GM12873 (cell line): ENCODE results near the gene APCDD1L.

ENCODE experiments used
- TF ChIP-seq, protein P1 (sequence below): IDR thresholded peaks from 2 replicates; pipeline ENCODE4 v1.5.1; 2012; ENCODE audit warnings: low read depth, mild to moderate bottlenecking, moderate library complexity, low read length, control low read depth; ENCODE audit not compliant: insufficient read depth; ENCODE audit errors: missing control alignments

Gene APCDD1L

DNA sequence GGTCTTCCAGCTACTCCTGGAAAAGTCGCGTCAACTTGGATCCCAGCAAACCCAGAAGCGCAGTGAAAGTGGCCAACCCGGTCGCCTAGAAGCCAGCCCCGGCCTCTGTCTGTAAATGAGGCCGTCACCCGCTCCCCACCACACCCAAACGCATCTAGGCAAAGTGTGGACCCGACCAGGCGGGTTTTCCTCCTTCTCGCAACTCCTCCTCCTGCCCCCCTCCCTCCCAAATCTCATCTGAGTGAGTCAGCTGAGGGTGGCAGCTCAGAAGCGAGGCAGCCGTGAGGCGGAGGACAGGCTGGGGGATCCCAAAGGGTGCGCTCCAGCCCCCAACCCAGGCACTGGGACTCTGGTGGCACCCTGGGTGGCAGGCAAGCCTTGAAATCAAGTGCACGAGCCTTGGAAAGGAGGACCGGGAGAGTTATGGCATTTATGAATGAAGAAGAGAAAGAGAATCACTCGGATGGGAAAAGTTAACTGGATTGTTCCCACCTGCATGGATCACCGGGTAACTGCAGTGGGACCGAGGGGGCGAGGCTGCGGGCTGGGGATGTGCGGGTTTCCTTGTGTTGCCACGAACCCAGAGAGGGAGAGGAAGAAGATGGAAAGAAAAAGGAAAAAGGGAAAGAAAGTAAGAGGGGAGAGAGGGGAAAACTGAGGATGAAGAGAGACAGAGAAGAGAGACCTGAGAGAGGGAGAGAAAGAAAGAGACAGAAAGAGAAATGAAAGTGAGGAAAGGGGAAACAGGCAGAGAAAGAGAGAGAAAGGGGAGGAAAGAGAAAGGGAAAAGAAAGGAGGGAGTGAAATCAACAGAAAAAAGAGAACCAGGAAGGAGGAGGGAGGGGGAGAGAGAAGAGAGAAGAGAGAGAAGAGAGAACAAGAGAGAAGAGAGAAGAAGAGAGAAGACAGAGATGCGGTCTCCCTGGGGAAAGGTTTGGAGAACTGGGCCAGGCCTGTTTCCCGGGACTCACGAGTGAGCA, at the start of gene APCDD1L:
APCDD1L (minus strand) TSS at position 167 of the 980 bp plus-strand sequence. CDS start 692 bp downstream, outside the sequence.
- TF ChIP-seq, protein P1, sequence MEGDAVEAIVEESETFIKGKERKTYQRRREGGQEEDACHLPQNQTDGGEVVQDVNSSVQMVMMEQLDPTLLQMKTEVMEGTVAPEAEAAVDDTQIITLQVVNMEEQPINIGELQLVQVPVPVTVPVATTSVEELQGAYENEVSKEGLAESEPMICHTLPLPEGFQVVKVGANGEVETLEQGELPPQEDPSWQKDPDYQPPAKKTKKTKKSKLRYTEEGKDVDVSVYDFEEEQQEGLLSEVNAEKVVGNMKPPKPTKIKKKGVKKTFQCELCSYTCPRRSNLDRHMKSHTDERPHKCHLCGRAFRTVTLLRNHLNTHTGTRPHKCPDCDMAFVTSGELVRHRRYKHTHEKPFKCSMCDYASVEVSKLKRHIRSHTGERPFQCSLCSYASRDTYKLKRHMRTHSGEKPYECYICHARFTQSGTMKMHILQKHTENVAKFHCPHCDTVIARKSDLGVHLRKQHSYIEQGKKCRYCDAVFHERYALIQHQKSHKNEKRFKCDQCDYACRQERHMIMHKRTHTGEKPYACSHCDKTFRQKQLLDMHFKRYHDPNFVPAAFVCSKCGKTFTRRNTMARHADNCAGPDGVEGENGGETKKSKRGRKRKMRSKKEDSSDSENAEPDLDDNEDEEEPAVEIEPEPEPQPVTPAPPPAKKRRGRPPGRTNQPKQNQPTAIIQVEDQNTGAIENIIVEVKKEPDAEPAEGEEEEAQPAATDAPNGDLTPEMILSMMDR, result no peak

DNA sequence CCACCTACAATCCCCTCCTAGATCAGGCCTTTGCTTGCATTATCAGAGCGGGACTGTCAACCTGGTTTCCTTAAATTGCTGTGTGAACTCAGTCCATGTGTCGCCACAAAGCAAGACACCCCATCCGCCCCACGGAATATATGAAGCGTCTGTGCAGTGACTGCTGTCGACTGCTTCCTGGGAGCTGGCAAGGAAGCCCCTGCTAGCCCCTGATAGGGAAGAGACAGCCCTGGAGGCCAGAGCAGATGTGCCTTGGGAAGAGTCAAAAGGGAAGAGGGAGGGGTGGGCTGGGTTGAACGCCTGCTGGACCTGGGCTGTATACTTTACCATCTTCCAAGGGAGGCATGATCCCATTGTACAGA, 44.1 kb upstream of the APCDD1L start:
- TF ChIP-seq, protein P1, result no peak

DNA sequence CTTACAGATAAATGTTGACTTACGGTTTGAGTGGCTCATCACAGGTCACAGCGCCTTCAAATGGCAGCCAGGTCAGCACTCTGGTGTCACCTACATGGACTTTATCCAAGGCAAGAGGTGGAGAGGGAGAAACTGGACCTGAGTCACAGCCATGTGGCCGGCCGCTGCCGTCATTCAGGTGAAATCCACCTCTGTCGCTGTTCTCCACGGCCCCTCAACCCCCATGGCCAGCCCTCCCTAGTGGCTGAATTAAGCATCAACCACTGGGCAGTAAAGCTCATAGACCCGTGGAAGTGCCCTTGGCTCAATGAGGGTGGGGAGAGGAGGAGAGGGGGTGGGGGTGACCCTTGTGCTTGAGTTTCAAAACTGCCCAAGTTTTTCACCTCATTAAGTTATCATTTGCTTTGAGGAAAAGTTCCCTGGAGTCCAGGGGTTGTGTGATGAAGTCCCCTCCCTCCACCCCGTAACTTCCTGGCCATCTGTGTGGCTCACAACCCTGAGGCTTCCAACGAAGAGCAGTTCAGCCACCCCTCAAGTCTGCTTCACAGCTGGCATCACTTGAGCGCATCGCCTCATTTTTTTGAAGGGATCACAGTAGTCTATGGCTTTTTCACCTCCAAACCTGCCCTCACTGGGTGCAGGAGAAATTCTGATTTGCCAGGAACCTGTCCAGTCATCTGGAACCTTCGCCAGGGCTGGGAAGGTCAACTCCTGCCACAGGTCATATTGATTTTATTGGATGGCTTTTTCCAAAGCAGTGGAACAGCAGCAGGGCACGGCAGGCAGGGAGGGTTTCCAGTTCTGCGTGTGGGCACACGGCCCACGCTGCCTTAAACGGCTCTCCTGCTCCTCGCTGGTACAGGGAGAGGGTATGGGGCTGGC, 43.5 kb upstream of the APCDD1L start:
- TF ChIP-seq, protein P1, result peak; percentile 4

DNA sequence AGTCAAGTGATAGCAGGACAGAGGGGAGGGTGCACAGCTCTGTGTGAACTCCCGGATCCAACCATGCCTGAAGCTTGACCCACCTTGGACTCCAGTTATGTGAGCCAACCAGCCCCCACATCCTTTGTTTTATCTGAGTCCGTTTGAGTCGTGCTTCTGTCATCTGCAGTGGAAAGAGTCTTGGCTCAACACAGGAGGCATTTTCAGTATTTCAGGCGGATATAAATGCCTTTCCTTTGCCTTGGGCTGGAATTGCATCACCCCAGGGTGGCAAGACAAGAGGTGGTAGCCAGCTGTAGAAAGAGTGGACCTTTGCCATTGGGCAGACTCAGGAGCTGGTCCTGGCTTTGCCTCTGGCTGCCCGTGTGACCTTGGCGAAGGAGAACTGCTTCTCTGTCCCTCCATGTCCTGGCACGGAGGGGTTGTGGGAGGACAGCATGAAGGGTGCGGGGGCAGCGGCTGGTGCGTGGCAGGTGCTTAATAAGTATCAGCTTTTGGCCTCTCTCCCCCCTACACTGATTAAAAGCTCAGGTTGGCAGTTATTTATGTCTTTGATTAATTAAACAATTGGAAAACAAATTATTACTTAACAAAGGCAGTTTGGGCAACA, 42.6 kb upstream of the APCDD1L start:
- TF ChIP-seq, protein P1, result no peak

DNA sequence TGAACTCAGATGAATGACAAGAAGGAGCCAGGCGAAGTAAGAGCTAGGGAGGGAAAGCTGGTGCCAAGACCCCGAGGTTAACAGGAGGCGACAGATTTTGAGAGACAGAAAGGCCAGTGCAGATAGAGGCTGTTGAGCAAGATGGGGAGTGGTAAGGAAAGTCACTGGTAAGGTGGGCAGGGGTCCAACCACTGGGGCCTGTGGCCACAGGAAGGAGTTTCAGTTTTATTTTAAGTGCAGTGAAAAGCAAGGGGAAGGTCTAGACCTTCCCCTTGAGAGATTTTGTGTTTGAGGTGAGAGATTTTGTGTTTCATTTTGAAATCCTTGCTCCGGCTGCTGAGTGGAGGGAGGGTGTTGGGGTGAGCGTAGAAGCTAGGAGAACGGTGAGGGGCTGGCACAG, 41.8 kb upstream of the APCDD1L start:
- TF ChIP-seq, protein P1, result no peak

DNA sequence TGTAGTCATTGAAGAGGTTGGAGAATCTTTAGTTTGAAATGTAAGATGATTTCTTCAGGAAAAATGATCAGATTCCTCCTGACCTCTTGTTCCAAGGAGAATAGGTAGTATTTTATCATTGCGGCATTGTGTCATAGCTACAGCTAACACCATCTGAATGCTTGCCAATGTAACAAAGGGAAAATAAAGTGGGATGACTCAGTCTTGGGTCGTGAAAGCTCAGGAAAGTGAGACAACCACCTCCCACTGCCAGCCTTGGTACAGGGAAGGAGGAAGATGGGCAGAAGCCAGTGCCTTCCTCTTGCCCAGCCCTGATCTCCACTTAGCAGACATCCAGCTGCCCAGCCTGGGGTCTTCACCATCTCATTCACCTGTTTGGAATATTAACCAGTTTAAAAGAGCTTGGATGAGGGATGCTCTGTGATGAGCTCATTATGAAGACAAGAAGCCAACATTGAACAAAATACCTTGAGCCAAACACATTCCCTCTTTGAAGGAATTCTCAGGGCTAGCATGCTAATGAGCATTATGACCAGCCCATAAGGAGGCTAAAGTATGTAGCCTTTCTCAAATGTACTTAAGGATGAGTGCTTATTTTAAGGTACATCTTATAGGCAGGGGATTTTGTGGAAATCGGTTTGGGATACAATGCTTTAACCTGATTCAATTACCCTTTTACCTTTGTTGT, 40.0 kb upstream of the APCDD1L start:
- TF ChIP-seq, protein P1, result no peak
